Testis (tissue), 3 donors: ENCODE data around the gene ETFA. TPM values are rescaled to one million over a fixed set of nuclear protein-coding genes. Genes with fewer than 3 reads are reported as not detected.

Experiments used
- DNase-seq: peaks from one replicate; pipeline ENCODE4 v3.0.0-alpha.2; 2019
- H3K27ac ChIP-seq, 2 donors: fragments of 200-600 bp; sonication (generic); one replicate each; pipeline ENCODE4 v1.5.1; 2019
- H3K27me3 ChIP-seq: fragments of 200-600 bp; sonication (generic); one replicate; pipeline ENCODE4 v1.5.1; 2019
- H3K36me3 ChIP-seq: fragments of 200-600 bp; sonication (generic); one replicate; pipeline ENCODE4 v1.5.1; 2017; ENCODE audit warnings: low read depth; ENCODE audit errors: missing control alignments
- H3K4me1 ChIP-seq: fragments of 200-600 bp; sonication (generic); one replicate; pipeline ENCODE4 v1.5.1; 2019
- H3K4me3 ChIP-seq, 2 donors: fragments of 200-600 bp; sonication (generic); one replicate each; pipeline ENCODE4 v1.5.1; 2017 to 2019
- H3K9me3 ChIP-seq: fragments of 200-600 bp; sonication (generic); one replicate; pipeline ENCODE4 v1.5.1; 2017
- POLR2A ChIP-seq: fragments of 450-650 bp; IDR thresholded peaks from one replicate; pipeline ENCODE4 v1.6.1; 2017; ENCODE audit warnings: antibody characterized with exemption, mild to moderate bottlenecking, moderate library complexity
- WGBS, 2 donors: methylation state at CpG; one replicate each; pipeline ENCODE4 v1.1.5; 2018; 5-methylcytosine and 5-hydroxymethylcytosine counted together
- intact Hi-C: fragments of 100-400 bp; cut with DNase I; formaldehyde crosslinking; loops from one replicate; pipeline ENCODE4 v1.15.1; 2023; ENCODE audit warnings: low total_unique reads
- polyA plus RNA-seq: library from polyadenylated mRNA; stranded (reverse); fragments of 350-450 nt; fragmentation: Illumina TruSeq; extraction: RNeasy Lipid Tissue Mini Kit (QIAGEN cat#74804); gene quantifications from one replicate; pipeline ENCODE4 v1.2.3, GENCODE V29; 2014; ENCODE audit warnings: low read depth, low replicate concordance; ENCODE audit not compliant: insufficient read depth
- total RNA-seq, 2 donors: library from RNA; depleted of rRNA; stranded (reverse); fragments of >200 nt; gene quantifications; one replicate each; pipeline ENCODE4 v1.2.3, GENCODE V29; 2016
- TF ChIP-seq, protein P1 (sequence below), 3 experiments: fragments of 450-650 bp in 2 of 3; fragments of 200-600 bp in 1 of 3; sonication (generic) in 1 of 3; IDR thresholded peaks; one replicate each; pipeline ENCODE4 v1.5.1; 2016 to 2019; ENCODE audit warnings: antibody characterized with exemption in 3 of 3, mild to moderate bottlenecking in 2 of 3, moderate library complexity in 1 of 3

Gene ETFA
- total and polyA plus RNA-seq, 3 donors from 2014 or later: 58.3 to 72.7 (median 72.1) TPM

- H3K9me3 ChIP-seq: no peaks in the 10 kb centered on the region
- no peaks in the 10 kb centered on the region for H3K36me3 ChIP-seq
- TF ChIP-seq, protein P1, sequence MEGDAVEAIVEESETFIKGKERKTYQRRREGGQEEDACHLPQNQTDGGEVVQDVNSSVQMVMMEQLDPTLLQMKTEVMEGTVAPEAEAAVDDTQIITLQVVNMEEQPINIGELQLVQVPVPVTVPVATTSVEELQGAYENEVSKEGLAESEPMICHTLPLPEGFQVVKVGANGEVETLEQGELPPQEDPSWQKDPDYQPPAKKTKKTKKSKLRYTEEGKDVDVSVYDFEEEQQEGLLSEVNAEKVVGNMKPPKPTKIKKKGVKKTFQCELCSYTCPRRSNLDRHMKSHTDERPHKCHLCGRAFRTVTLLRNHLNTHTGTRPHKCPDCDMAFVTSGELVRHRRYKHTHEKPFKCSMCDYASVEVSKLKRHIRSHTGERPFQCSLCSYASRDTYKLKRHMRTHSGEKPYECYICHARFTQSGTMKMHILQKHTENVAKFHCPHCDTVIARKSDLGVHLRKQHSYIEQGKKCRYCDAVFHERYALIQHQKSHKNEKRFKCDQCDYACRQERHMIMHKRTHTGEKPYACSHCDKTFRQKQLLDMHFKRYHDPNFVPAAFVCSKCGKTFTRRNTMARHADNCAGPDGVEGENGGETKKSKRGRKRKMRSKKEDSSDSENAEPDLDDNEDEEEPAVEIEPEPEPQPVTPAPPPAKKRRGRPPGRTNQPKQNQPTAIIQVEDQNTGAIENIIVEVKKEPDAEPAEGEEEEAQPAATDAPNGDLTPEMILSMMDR (IDR thresholded peaks at IDR 0.05): no peak
- no peak for TF ChIP-seq POLR2A
- 39 to 58% methylated on average over 17 to 21 of the region's 21 CpGs for WGBS, 2 donors
- H3K27ac ChIP-seq: no peak overlapping the region
- DNase-seq: no peak
- peaks cover 4% of the 10 kb centered on the region for H3K4me1 ChIP-seq
- H3K4me3 ChIP-seq: no peak overlapping the region
- intact Hi-C loops: no loop called here
- no peaks in the 10 kb centered on the region for H3K27me3 ChIP-seq
Observed at GRCh38 chr15:76178296-76179000, 132.8 kb downstream of the ETFA start.

GRCh38 chr15:76177491-76178040, 133.7 kb downstream of the ETFA start:
- peaks cover 4% of the 10 kb centered on the region for H3K4me1 ChIP-seq
- 49 to 84% methylated on average over 9 to 15 of the region's 15 CpGs for WGBS, 2 donors
- no peaks in the 10 kb centered on the region for H3K9me3 ChIP-seq
- no peak overlapping the region for H3K4me3 ChIP-seq
- TF ChIP-seq, protein P1 (IDR thresholded peaks at IDR 0.05): no peak
- no peak for TF ChIP-seq POLR2A
- intact Hi-C loops: no loop called here
- DNase-seq: no peak
- no peaks in the 10 kb centered on the region for H3K27me3 ChIP-seq
- H3K36me3 ChIP-seq: no peaks in the 10 kb centered on the region
- no peak overlapping the region for H3K27ac ChIP-seq

- H3K27me3 ChIP-seq: no peaks in the 10 kb centered on the region
- TF ChIP-seq, protein P1 (IDR thresholded peaks at IDR 0.05): no peak
- TF ChIP-seq POLR2A: no peak
- WGBS, 2 donors: 93 to 95% methylated on average over 3 to 15 of the region's 15 CpGs
- intact Hi-C loops: no loop called here
- H3K4me1 ChIP-seq: peaks cover 4% of the 10 kb centered on the region
- DNase-seq: no peak
- no peak overlapping the region for H3K4me3 ChIP-seq
- H3K9me3 ChIP-seq: no peaks in the 10 kb centered on the region
- no peaks in the 10 kb centered on the region for H3K36me3 ChIP-seq
- no peak overlapping the region for H3K27ac ChIP-seq
Observed at GRCh38 chr15:76176487-76177085, 134.7 kb downstream of the ETFA start.

- no peak for DNase-seq
- no peak overlapping the region for H3K4me3 ChIP-seq
- H3K36me3 ChIP-seq: no peaks in the 10 kb centered on the region
- no peaks in the 10 kb centered on the region for H3K9me3 ChIP-seq
- peaks cover 4% of the 10 kb centered on the region for H3K4me1 ChIP-seq
- no peak for TF ChIP-seq POLR2A
- TF ChIP-seq, protein P1 (IDR thresholded peaks at IDR 0.05): no peak
- intact Hi-C loops: no loop called here
- H3K27me3 ChIP-seq: no peaks in the 10 kb centered on the region
- H3K27ac ChIP-seq: no peak overlapping the region
- 99 to 100% methylated on average over 1 to 10 of the region's 10 CpGs for WGBS, 2 donors
Observed at GRCh38 chr15:76176059-76176458, 135.2 kb downstream of the ETFA start.
